H9 (cell line): ENCODE results near the gene TBC1D3B. TPM values are rescaled to one million over a fixed set of nuclear protein-coding genes. Genes with fewer than 3 reads are reported as not detected.

Experiments used
- DNase-seq: peaks from one replicate; pipeline ENCODE4 v3.0.0-alpha.2; 2017
- H2AFZ ChIP-seq: one replicate; pipeline ENCODE4 v1.6.1; 2013; ENCODE audit warnings: mild to moderate bottlenecking, low read length, control low read depth, moderate library complexity
- H2AK5ac ChIP-seq: 2 replicates; pipeline ENCODE4 v1.6.1; 2013; ENCODE audit warnings: low read length, control low read depth, mixed read lengths; ENCODE audit not compliant: insufficient read length
- H2BK120ac ChIP-seq: one replicate; pipeline ENCODE4 v1.6.1; 2013; ENCODE audit warnings: low read depth, mild to moderate bottlenecking, low read length, control low read depth, inconsistent platforms; ENCODE audit not compliant: poor library complexity, severe bottlenecking
- H2BK12ac ChIP-seq: 2 replicates; pipeline ENCODE4 v1.6.1; 2013; ENCODE audit warnings: low read length, control low read depth, mixed read lengths, low read depth; ENCODE audit not compliant: insufficient read length
- H2BK15ac ChIP-seq: 2 replicates; pipeline ENCODE4 v1.6.1; 2013; ENCODE audit warnings: low read depth, low read length, control low read depth
- H2BK20ac ChIP-seq: one replicate; pipeline ENCODE4 v1.6.1; 2013; ENCODE audit warnings: low read depth, mild to moderate bottlenecking, low read length, control low read depth, inconsistent platforms; ENCODE audit not compliant: poor library complexity, severe bottlenecking
- H2BK5ac ChIP-seq: 2 replicates; pipeline ENCODE4 v1.6.1; 2013; ENCODE audit warnings: low read length, control low read depth, mixed read lengths; ENCODE audit not compliant: insufficient read length
- H3K14ac ChIP-seq: 2 replicates; pipeline ENCODE4 v1.6.1; 2013; ENCODE audit warnings: low read length, control low read depth; ENCODE audit not compliant: insufficient read depth
- H3K18ac ChIP-seq: 2 replicates; pipeline ENCODE4 v1.6.1; 2013; ENCODE audit warnings: low read depth, mild to moderate bottlenecking, mixed read lengths, low read length, control low read depth; ENCODE audit not compliant: insufficient read length
- H3K23ac ChIP-seq: 2 replicates; pipeline ENCODE4 v1.6.1; 2013; ENCODE audit warnings: low read length, control low read depth, mixed read lengths, low read depth; ENCODE audit not compliant: insufficient read length
- H3K23me2 ChIP-seq: 2 replicates; pipeline ENCODE4 v1.6.1; 2013; ENCODE audit warnings: low read depth, mild to moderate bottlenecking, mixed read lengths, low read length, control low read depth; ENCODE audit not compliant: insufficient read length, poor library complexity, severe bottlenecking
- H3K27ac ChIP-seq: 2 replicates; pipeline ENCODE4 v1.5.1; 2013; ENCODE audit warnings: low read length, control low read depth, mixed read lengths, low read depth; ENCODE audit not compliant: insufficient read length
- H3K27me3 ChIP-seq: 2 replicates; pipeline ENCODE4 v1.6.1; 2013; ENCODE audit warnings: low read length, control low read depth, inconsistent platforms; ENCODE audit not compliant: insufficient read depth
- H3K4ac ChIP-seq: 2 replicates; pipeline ENCODE4 v1.6.1; 2013; ENCODE audit warnings: low read depth, mild to moderate bottlenecking, control low read depth, inconsistent platforms, low read length, moderate library complexity
- H3K4me1 ChIP-seq: 2 replicates; pipeline ENCODE4 v1.6.1; 2013; ENCODE audit warnings: low read length, control low read depth, inconsistent platforms; ENCODE audit not compliant: insufficient read depth
- H3K4me2 ChIP-seq: 2 replicates; pipeline ENCODE4 v1.6.1; 2013; ENCODE audit warnings: low read length, control low read depth, mixed read lengths; ENCODE audit not compliant: insufficient read length, insufficient read depth
- H3K56ac ChIP-seq: 2 replicates; pipeline ENCODE4 v1.6.1; 2013; ENCODE audit warnings: low read depth, mild to moderate bottlenecking, mixed read lengths, low read length, control low read depth; ENCODE audit not compliant: insufficient read length
- H3K79me1 ChIP-seq: 2 replicates; pipeline ENCODE4 v1.6.1; 2013; ENCODE audit warnings: low read depth, mild to moderate bottlenecking, moderate library complexity, low read length, control low read depth, inconsistent platforms; ENCODE audit not compliant: insufficient read depth, poor library complexity, severe bottlenecking
- H3K79me2 ChIP-seq: 2 replicates; pipeline ENCODE4 v1.6.1; 2013; ENCODE audit warnings: low read length, control low read depth, inconsistent platforms; ENCODE audit not compliant: insufficient read depth
- H3K9ac ChIP-seq: 2 replicates; pipeline ENCODE4 v1.6.1; 2013; ENCODE audit warnings: low read length, control low read depth, mixed read lengths; ENCODE audit not compliant: insufficient read length; ENCODE audit errors: extremely low read depth
- H3K9me3 ChIP-seq: one replicate; pipeline ENCODE4 v1.6.1; 2013; ENCODE audit warnings: low read depth, low read length, inconsistent platforms; ENCODE audit not compliant: control insufficient read depth
- H3T11ph ChIP-seq: one replicate; pipeline ENCODE4 v1.6.1; 2013; ENCODE audit warnings: mild to moderate bottlenecking, low read length, control low read depth, inconsistent platforms
- H4K20me1 ChIP-seq: one replicate; pipeline ENCODE4 v1.6.1; 2013; ENCODE audit not compliant: control insufficient read depth, insufficient read length, insufficient read depth
- H4K5ac ChIP-seq: 2 replicates; pipeline ENCODE4 v1.6.1; 2013; ENCODE audit warnings: low read depth, mild to moderate bottlenecking, mixed read lengths, low read length, control low read depth; ENCODE audit not compliant: insufficient read length
- H4K8ac ChIP-seq: replicated peaks from 2 replicates; pipeline ENCODE4 v1.6.1; 2013; ENCODE audit warnings: low read length, control low read depth, mixed read lengths, low read depth; ENCODE audit not compliant: insufficient read length
- H4K91ac ChIP-seq: 2 replicates; pipeline ENCODE4 v1.6.1; 2013; ENCODE audit warnings: low read depth, mild to moderate bottlenecking, moderate library complexity, mixed read lengths, low read length, control low read depth; ENCODE audit not compliant: insufficient read length
- H3K27ac Mint-ChIP-seq, 3 experiments: 2 replicates in 2 of 3; 3 replicates in 1 of 3; pipeline ENCODE4 v1.8.0; 2020 to 2021; ENCODE audit warnings: mixed read lengths in 3 of 3, mild to moderate bottlenecking in 1 of 3, moderate library complexity in 1 of 3
- H3K27me3 Mint-ChIP-seq: 2 replicates; pipeline ENCODE4 v1.8.0; 2021; ENCODE audit warnings: low read depth, mild to moderate bottlenecking, moderate library complexity, mixed read lengths
- H3K36me3 Mint-ChIP-seq, 3 experiments: 2 replicates in 2 of 3; 3 replicates in 1 of 3; pipeline ENCODE4 v1.8.0; 2020 to 2021; ENCODE audit warnings: low read depth in 3 of 3, mixed read lengths in 3 of 3; ENCODE audit not compliant: insufficient read depth in 1 of 3
- H3K4me1 Mint-ChIP-seq, 2 experiments: 2 replicates each; pipeline ENCODE4 v1.8.0; 2020; ENCODE audit warnings: mixed read lengths in 2 of 2
- H3K4me3 Mint-ChIP-seq, 2 experiments: 2 replicates in 1 of 2; 3 replicates in 1 of 2; pipeline ENCODE4 v1.8.0; 2020 to 2021; ENCODE audit warnings: mild to moderate bottlenecking in 2 of 2, mixed read lengths in 2 of 2, moderate library complexity in 1 of 2
- H3K9me3 Mint-ChIP-seq, 2 experiments: 2 replicates in 1 of 2; 3 replicates in 1 of 2; pipeline ENCODE4 v1.8.0; 2020; ENCODE audit warnings: mild to moderate bottlenecking in 2 of 2, mixed read lengths in 2 of 2, moderate library complexity in 1 of 2
- CTCF ChIP-seq: fragments of 200-600 bp; sonication (generic); conservative IDR thresholded peaks from 3 replicates; pipeline ENCODE4 v1.8.0; 2021; ENCODE audit warnings: antibody characterized with exemption, mild to moderate bottlenecking
- WGBS: extraction: QIAGEN DNeasy Blood & Tissue Kit; methylation state at CpG from one replicate; pipeline ENCODE4 v1.1.7; 2013; ENCODE audit warnings: missing lambda C conversion rate, low lambda C conversion rate, mixed read lengths; ENCODE audit not compliant: insufficient read length; ENCODE audit errors: extremely low coverage; 5-methylcytosine and 5-hydroxymethylcytosine counted together
- total RNA-seq: library from RNA; stranded (reverse); gene quantifications from 2 replicates; pipeline ENCODE4 v1.2.1, GENCODE V29; 2021

TBC1D3B gene
- total RNA-seq, 1 experiment from 2014 or later, result 8.8 TPM

GRCh38 chr17:36152639-36153120, 23.8 kb downstream of the TBC1D3B start:
- TF ChIP-seq CTCF, result no peak
- Histone ChIP-seq H3K4me2 (no peak overlapping the region), H3K14ac (no peak overlapping the region), H3K9ac (no peak overlapping the region), H3K27ac (no peak overlapping the region), H3K79me1 (no peaks in the 10 kb centered on the region), H2BK120ac (no peak overlapping the region), H2BK15ac (no peak overlapping the region), H3K79me2 (no peaks in the 10 kb centered on the region), H3K27me3 (no peaks in the 10 kb centered on the region), H3K18ac (no peak overlapping the region), H3K23ac (no peak overlapping the region), H2AK5ac (no peak overlapping the region), H3K4ac (no peak overlapping the region), H4K5ac (no peak overlapping the region), H3T11ph (no peak overlapping the region), H2AFZ (no peak overlapping the region), H3K23me2 (no peaks in the 10 kb centered on the region), H2BK12ac (no peak overlapping the region), H2BK20ac (no peak overlapping the region), H3K4me1 (no peaks in the 10 kb centered on the region), H2BK5ac (no peak overlapping the region), H4K20me1 (no peaks in the 10 kb centered on the region), H4K8ac (no peak overlapping the region), H3K56ac (no peak overlapping the region), H3K9me3 (no peaks in the 10 kb centered on the region), H4K91ac (no peak overlapping the region)
- no peak for DNase-seq
- H3K4me1 Mint-ChIP-seq, result peaks cover 9 to 12% of the 10 kb centered on the region in 2 experiments
- H3K36me3 Mint-ChIP-seq, result no peaks in the 10 kb centered on the region
- H3K27me3 Mint-ChIP-seq, result peaks cover 5% of the 10 kb centered on the region
- WGBS, result no CpG with 5 or more reads among the region's 8 CpGs
- no peaks in the 10 kb centered on the region for H3K9me3 Mint-ChIP-seq
- H3K27ac Mint-ChIP-seq, result no peak overlapping the region
- no peak overlapping the region for H3K4me3 Mint-ChIP-seq
